NCI-H2227 (cell line): Measurements from ENCODE around the gene PGGHG.
"Not testable (repeated sequence)": the region's sequence is repeated elsewhere in the genome, so short reads cannot be mapped to it uniquely, and the experiment has no call there.

Source experiments
- DNase-seq: peaks from one replicate; lab custom pipeline; 2025; ENCODE audit not compliant: unreplicated experiment; lab: John Stamatoyannopoulos, UW

PGGHG gene

DNA sequence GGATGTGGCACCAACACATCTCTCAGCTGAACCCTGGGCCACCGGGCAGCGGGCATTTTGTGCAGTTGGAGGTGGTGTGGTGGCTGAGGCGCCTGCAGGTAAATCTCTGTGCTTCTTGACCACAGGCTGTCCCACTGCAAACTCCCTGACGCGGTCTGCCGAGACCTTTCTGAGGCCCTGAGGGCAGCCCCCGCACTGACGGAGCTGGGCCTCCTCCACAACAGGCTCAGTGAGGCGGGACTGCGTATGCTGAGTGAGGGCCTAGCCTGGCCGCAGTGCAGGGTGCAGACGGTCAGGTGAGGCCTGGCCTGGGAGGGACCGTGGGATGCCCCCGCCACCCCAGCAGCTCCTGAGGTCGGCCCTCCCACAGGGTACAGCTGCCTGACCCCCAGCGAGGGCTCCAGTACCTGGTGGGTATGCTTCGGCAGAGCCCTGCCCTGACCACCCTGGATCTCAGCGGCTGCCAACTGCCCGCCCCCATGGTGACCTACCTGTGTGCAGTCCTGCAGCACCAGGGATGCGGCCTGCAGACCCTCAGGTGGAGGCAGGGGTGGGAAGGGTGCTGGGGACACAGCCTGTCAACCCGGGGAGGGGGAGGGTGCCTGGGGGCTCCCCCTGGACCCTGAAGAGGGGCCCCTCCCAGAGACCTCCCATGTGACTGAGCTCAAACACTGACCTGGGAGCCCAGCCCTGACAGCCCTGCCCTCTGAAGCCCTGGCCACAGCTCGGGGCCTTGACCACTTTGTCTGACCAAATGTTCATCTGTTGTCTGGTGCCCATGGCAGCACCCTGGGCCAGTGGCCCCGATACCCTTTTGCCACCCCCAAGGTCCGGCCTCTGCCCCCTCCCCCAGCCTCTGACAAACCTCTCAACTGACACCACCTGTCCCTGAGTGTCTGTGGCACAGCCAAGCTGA, 4.6 kb upstream of the PGGHG start:
- no peak for DNase-seq

DNA sequence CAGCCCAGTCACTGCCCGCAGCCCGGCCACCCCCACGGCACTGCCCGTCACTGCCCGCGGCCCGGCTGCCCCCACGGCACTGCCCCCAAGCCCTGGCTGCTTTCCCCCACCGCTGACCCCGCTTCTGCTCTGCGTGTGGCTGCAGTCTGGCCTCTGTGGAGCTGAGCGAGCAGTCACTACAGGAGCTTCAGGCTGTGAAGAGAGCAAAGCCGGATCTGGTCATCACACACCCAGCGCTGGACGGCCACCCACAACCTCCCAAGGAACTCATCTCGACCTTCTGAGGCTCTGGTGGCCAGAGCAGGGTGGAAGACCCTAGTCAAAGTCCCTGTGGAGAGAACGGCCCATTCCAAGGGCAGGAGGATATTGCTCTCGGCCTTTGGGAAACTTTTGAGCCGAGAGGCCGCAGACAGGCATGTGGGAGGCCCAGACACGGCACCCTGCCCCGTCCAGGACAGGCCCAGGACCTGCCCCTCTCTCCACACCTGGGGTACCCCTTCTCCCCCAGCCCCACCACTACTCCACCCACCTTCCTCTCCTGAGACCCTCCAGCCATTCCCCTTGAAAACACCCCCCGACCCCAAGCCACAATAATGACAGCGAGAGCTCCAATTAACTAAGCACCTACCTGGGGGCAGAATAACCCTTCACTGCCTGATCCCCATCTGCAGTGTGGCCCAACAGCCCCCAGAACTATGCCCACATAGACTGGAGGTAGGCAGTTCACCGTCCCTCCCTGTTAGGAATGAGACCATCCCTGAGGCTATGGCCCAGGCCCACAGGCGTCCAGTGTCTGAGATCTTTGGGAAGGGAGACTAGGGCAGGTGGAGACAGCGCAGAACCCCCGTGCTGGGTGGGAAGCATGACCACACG, 3.7 kb upstream of the PGGHG start:
- DNase-seq: no peak

DNA sequence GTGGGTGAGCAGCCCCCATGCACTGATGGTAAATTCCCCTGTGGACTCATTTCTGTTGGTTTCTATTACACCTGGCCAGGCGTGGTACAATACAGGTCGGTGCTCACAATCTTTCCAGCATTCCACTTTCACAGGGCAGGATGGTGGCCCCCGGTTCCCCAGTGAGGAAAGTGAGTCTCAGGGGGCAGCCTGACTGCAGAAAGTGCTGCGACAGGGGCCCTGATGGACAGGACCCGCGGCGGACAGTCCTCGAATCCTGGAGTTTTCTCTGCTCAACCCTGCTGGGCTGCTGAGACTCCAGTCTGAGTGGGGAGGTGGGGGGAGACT, 3.1 kb upstream of the PGGHG start:
- no peak for DNase-seq

DNA sequence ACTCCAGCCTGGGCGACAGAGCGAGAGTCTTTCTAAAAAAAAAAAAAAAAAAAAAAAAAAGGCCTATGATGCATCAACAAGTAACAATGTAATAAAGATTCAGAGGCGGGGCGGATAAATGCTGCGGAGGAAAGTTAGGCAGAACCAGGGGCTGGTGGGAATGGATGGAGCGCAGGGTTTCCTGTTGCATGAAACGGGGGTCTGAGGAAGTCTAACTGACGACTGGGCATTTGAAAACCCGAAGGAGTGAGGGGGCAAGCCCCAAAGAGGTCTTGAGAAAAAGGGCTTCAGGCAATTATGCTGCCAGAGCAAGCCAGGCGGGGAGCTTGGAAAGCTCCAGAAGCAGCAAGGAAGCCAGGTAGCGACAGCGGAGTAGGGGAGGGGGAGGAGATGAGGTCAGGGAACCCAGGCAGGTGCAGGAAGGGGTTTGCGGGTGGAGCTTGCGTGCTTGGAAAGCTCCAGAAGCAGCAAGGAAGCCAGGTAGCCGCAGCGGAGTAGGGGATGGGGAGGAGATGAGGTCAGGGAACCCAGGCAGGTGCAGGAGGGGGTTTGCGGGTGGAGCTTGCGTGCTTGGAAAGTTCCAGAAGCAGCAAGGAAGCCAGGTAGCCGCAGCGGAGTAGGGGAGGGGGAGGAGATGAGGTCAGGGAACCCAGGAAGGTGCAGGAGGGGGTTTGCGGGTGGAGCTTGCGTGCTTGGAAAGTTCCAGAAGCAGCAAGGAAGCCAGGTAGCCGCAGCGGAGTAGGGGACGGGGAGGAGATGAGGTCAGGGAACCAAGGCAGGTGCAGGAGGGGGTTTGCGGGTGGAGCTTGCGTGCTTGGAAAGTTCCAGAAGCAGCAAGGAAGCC, 1.7 kb upstream of the PGGHG start:
- DNase-seq: not testable (repeated sequence)

DNA sequence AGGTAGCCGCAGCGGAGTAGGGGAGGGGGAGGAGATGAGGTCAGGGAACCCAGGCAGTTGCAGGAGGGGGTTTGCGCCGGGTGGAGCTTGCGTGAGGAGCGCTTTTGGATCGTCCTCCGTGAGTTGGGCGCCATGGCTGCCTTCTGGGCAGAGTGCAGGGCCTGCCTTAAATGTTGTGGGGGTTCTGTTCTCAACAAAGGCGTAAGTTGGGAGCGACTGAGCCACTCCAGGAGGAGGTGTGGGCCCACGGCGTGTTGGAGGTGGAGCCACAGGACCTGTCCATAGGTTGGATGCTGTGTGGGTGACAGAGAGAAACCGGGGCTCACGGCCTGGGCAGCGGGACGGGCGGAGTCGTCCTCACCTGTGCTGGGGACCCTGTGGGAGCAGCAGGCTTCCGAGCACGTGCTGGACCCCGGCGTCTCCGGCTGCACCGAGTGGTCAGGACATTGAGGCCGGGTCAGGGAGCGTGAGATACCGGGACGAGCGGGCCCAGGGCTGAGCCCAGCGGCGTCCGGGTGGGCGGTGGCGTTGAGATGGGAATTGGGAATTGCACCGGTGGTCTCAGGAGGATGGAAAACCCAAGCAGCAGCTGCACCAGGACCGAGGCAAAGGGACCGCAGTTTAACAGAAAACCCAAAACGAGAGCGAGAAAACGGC, 977 bp upstream of the PGGHG start:
- DNase-seq: no peak

DNA sequence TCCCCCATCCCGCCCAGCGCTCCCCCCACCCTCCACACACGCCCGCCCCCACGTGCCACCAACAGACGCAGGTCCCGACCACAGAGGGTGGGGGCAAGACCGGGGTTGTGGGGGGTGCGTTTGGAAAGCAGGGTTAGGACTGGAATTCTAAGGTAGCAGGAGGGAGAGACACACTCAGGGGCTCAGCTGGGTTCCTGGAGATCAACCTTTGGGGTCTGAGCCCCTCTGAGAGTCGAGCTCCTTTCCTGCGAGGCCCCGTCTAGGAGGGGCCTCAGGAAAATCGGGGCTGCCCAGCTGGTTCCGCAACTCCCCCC, 429 bp downstream of the PGGHG start:
- no peak for DNase-seq

DNA sequence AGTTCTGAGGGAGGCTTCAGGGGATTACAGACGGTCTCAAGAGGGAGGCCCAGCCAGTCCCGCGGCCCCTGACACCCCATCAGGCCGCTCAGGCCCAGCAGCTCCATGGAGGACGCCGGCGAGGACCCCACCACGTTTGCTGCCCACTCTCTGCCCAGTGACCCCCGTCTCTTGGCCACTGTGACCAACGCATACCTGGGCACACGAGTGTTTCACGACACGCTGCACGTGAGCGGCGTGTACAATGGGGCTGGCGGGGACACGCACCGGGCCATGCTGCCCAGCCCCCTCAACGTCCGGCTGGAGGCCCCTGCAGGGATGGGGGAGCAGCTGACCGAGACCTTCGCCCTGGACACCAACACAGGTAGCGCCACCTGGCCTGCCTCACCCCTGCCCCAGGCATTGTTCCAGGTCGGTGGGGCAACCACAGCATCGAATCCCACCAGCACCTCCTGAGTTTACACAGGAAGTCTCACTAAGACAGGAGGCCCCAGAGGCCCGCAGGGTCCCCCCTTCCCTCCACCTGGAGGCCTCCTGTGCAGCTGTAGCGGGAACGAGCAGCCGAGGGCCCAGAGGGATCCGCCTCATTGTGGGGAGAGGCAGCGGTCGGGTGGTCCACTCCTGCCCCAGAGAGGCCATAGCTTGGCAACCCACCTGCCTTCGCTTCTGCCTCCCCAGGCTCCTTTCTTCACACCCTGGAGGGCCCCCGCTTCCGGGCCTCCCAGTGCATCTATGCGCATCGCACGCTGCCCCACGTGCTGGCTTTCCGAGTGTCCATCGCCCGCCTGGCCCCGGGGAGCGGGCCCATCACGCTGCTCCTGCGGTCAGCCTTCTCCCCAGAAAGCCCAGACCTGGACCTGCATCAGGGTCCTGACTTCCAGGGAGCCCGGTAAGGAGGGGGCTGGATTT, 1.0 kb downstream of the PGGHG start:
- no peak for DNase-seq

DNA sequence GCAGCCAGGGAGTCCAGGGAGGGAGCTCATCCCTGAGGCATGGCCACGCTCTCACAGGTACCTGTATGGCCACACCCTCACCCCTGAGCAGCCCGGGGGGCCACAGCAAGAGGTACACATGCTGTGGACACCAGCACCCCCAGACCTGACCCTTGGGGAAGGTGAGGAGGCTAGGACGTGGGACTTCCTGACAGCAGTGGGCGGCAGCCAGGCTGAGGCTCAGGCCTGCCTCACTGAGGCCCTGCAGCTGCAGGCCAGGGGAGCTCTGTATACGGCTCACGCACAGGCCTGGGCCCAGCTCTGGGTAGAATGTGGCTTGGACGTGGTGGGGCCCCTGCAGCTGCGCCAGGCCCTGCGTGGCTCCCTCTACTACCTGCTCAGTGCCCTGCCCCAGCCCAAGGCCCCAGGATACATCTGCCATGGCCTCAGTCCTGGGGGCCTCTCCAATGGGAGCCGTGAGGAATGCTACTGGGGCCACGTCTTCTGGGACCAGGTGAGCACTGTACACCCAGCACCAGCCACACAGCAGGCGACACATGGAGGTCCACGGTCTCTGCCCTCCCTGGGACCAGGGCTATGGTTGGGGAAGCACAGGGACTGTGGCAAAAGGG, 1.8 kb downstream of the PGGHG start:
- DNase-seq: no peak

DNA sequence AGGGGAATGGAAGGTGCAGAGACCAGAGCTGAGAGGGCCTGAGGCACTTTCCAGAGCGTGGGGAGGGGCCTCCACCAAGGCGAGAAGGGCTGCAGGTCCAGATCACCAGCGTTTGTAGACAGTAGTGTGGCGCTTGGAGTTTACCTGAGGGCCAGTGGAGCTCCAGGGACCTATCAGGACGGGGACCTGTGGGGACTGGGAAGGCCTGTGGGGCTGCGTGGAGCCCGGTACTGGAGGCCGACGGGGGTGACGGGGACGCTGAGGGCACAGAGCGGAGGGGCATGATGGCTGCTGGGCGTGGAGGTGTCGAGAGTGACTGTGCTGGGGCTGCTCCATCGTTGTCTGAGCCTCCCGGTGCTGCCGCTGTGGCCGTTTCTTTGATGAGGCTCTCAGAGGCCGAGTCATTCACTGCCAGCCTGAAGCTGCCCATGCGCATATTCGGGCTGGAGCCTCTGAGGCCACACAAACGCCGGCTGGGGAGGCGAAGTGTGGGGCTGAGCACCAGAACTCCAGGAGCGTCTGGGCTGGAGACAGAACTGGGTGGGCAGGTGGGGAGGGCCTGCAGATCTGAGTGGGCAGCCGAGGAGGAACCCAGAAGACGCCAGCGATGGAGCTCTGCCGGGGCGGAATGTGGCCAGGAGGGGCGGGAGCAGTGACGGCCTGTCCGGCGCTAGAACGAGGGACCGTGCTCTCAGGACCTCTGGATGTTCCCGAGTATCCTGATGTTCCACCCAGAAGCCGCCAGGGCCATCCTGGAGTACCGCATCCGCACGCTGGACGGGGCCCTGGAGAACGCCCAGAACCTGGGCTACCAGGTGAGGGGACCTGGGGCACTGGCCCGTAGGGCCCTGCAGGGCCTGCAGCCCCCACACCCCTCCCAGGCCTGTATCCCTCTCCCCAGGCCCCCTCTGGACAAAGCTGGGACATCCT, 2.6 kb downstream of the PGGHG start:
- no peak for DNase-seq

DNA sequence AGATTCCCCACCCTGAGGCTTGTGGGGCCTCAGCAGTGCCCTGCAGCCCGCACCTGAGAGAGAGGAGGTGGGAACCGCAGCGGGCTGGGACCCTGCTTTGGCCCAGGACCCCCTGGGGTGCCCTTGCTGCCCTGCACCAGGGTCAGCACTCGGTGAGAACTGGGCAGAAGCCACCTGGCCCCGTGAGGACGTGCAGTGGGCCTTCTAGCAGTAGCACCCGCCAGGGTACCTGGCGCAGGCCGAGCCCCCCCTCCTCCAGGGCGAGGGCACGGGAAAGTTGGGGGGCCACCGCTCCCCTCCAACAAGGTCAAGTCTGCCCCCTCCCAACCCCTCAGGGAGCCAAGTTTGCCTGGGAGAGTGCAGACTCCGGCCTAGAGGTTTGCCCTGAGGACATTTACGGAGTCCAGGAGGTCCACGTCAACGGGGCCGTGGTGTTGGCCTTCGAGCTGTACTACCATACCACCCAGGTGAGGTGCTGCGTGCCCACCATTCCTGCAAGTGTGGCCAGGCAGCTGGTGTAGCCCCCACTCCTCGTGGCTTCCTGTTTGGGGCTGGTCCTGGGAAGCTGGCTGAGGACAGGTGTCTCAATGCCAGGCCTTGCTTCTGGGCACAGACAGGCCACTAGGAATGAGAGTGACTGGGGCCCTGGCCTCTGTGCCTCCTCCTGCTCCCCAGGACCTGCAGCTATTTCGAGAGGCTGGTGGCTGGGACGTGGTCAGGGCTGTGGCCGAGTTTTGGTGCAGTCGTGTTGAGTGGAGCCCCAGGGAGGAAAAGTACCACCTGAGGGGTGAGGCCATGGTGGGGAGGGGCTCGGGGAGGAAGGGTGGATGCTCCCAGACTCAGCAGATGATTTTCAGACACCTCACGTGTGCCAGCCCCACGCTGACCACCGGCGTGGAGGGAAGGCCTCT, 3.5 kb downstream of the PGGHG start:
- DNase-seq: no peak

DNA sequence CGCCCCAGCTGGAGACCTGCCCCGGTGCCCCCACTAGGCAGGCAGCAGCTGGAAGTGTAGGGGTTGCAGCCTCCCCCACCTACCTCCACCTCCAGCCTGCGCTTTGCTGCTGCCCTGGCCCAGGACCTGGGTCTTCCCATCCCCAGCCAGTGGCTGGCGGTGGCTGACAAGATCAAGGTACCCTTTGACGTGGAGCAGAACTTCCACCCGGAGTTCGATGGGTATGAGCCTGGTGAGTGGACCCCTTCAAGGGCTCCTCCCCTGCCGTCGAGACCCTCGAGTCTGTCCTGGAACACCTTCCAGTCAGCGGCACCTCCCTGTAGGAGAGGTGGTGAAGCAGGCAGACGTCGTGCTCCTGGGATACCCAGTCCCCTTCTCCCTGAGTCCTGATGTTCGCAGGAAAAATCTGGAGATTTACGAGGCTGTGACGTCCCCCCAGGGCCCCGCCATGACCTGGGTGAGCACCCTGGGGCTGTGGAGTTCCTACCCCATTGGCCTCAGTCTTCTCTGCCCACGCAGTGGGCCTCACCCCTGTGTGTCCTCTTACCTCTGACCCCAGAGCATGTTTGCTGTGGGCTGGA, 4.4 kb downstream of the PGGHG start:
- no peak for DNase-seq

DNA sequence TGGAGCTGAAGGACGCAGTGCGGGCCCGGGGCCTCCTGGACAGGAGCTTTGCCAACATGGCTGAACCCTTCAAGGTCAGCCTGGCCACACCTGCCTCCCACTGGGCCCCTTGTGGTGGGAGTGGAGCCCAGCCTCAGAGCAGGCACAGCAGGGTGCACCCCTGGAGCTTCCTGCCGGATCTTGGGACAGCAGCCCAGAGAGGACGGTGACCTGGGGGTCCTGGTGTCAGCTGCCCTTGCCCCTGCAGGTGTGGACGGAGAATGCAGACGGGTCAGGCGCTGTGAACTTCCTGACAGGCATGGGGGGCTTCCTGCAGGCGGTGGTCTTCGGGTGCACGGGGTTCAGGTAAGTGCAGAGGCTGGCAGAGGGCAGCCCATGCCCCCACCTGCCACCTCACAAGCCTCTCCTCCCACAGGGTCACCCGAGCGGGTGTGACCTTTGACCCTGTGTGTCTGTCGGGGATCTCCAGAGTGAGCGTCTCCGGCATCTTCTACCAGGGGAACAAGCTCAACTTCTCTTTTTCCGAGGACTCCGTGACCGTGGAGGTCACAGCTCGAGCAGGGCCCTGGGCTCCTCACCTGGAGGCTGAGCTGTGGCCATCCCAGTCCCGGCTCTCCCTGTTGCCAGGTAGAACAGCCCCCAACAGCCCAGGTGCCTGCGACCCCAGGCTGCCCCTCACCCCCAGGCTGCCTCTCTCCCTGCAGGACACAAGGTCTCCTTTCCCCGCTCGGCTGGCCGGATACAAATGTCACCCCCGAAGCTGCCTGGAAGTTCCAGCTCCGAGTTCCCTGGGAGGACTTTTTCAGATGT, 5.1 kb downstream of the PGGHG start:
- DNase-seq: no peak

DNA sequence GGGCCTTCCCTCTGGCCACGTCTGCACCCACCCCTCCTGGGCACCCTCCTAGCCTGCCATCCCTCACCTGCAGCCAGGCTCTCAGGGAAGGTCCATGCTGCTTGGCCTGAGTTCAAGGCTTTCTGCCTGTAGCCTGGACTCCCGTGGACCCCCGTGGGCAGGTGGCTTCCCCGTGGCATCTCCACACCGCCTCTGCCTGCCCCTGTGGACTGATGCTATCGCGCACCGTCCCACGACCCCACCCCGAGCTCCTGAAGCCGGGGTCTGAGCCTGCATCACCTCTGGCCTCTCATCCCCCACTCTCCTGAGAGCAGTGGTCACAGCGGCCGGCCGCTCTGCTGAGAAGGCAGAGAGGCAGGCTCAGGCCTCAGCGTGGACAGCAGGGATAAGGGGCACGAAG, 5.9 kb downstream of the PGGHG start:
- no peak for DNase-seq

DNA sequence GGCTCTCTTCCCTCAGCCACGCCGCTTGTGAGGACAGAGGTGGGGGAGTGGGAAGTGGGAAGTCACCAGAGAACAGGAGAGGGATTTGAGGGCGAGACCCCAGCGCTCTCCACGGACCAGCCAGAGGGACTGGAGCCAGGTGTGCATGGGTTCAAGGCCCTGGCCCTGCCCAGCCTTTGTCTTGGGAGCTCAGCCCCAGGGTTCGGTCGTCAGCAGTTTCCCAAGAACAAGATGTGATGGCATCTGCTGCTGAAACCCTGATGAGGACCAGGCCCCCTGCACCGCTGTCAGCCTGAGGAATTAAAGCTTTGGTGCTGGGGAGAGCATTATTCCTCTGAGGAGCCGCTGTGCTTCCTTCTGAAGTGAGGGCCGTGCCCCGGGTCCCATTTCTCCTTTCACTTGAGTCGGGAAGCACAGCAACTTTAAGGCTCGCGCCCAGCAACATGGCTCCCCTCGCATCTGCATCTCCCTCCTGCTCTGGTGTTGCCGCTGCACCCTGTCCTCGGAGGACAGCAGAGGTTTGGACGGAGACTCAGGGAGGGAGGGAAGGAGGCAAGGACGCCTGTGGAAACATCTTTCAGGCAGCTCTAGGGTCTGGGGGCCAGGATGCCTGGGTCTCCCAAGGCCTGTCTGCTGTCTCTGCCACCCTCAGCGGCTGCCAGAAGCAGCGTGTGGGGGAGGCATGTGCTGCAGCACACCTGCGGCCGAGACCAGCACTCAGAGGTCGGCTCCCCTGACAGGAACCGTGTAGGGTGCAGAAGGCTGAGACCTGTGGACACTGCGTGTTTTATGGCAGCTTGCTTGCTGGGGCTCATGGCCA, 6.6 kb downstream of the PGGHG start:
- no peak for DNase-seq
